K562 (cell line): ENCODE measurements around the gene TUBB1. TPM values are rescaled to one million over a fixed set of nuclear protein-coding genes. Genes with fewer than 3 reads are reported as not detected.

Source experiments
- ARNT ChIP-seq, 2 experiments: fragments of 450-650 bp; IDR thresholded peaks; 2 replicates each; pipeline ENCODE4 v1.6.1; 2016; ENCODE audit warnings: mild to moderate bottlenecking in 1 of 2
- DNMT1 ChIP-seq: fragments of 450-650 bp; IDR thresholded peaks from 2 replicates; pipeline ENCODE4 v1.6.1; 2016; ENCODE audit warnings: antibody characterized with exemption, mild to moderate bottlenecking
- ETV5 ChIP-seq: sonication (generic); formaldehyde crosslinking; IDR thresholded peaks from 2 replicates; pipeline ENCODE4 v1.4.0; 2020; ENCODE audit warnings: low read depth, mild to moderate bottlenecking, missing genetic modification reagents
- KLF1 ChIP-seq: fragments of 450-650 bp; IDR thresholded peaks from 2 replicates; pipeline ENCODE4 v1.6.1; 2016; ENCODE audit warnings: missing genetic modification characterization, missing compliant biosample characterization
- NEUROD1 ChIP-seq: fragments of 150-350 bp; IDR thresholded peaks from 2 replicates; pipeline ENCODE4 v1.6.1; 2014; ENCODE audit warnings: borderline replicate concordance, low read length, low read depth; ENCODE audit not compliant: partially characterized antibody
- POLR2G ChIP-seq: fragments of 200-400 bp; formaldehyde crosslinking; IDR thresholded peaks from 2 replicates; pipeline ENCODE4 v1.6.1; 2017; ENCODE audit warnings: low read depth, mild to moderate bottlenecking, antibody characterized with exemption, low read length, moderate library complexity
- STAT5B ChIP-seq: fragments of 250-450 bp; sonication (Bioruptor Pico); IDR thresholded peaks from 2 replicates; pipeline ENCODE4 v1.8.0; 2021; ENCODE audit warnings: mild to moderate bottlenecking, inconsistent platforms
- THRAP3 ChIP-seq: fragments of 450-650 bp; IDR thresholded peaks from 2 replicates; pipeline ENCODE4 v1.6.1; 2016; ENCODE audit warnings: mild to moderate bottlenecking, inconsistent platforms, borderline replicate concordance
- TRIM28 ChIP-seq: fragments of 450-650 bp; IDR thresholded peaks from 2 replicates; pipeline ENCODE4 v1.6.1; 2017
- polyA plus RNA-seq, 8 experiments: library from polyadenylated mRNA; depleted of rRNA in 4 of 8; stranded (reverse) in 5 of 8; unstranded in 3 of 8; fragments of >200 nt; fragmentation: Nextera tagmentation in 2 of 8; fragmentation: Illumina TruSeq in 1 of 8; extraction: Ambion mirVana in 2 of 8; extraction: Trizol in 1 of 8; gene quantifications; 2 replicates each; pipeline versions ENCODE4 v1.2.1 to v1.2.3, GENCODE V29; 2011 to 2014; ENCODE audit warnings: inconsistent platforms in 1 of 8, missing spikeins in 1 of 8
- total RNA-seq, 7 experiments: library from RNA; depleted of rRNA in 6 of 7; stranded (reverse); fragments of >200 nt in 6 of 7; fragmentation: Illumina TruSeq in 2 of 7; extraction: Trizol in 2 of 7; gene quantifications; 2 replicates each; pipeline versions ENCODE4 v1.2.1 to v1.2.3, GENCODE V29; 2011 to 2021; ENCODE audit warnings: low replicate concordance in 1 of 7
- TF ChIP-seq, protein P1 (sequence below): fragments of 450-650 bp; conservative IDR thresholded peaks from 2 replicates; pipeline ENCODE4 v1.6.1; 2016; ENCODE audit warnings: missing genetic modification characterization, low read depth, mild to moderate bottlenecking, missing compliant biosample characterization, moderate library complexity
- TF ChIP-seq, protein P2 (sequence below): fragments of 250-450 bp; sonication (Bioruptor Pico); IDR thresholded peaks from 2 replicates; pipeline ENCODE4 v1.4.0; 2020; ENCODE audit warnings: mild to moderate bottlenecking, moderate library complexity
- TF ChIP-seq, protein P3 (sequence below), 2 experiments: fragments of 250-450 bp in 1 of 2; fragments of 450-650 bp in 1 of 2; sonication (Bioruptor Pico) in 1 of 2; IDR thresholded peaks; 2 replicates each; pipeline versions ENCODE4 v1.6.1 to v1.8.0; 2016 to 2021; ENCODE audit warnings: mild to moderate bottlenecking in 2 of 2, moderate library complexity in 2 of 2, missing compliant biosample characterization in 1 of 2, missing genetic modification characterization in 1 of 2
- TF ChIP-seq, protein P4 (sequence below): fragments of 450-650 bp; IDR thresholded peaks from 2 replicates; pipeline ENCODE4 v1.6.1; 2014; ENCODE audit warnings: low read depth, mild to moderate bottlenecking, moderate library complexity, borderline replicate concordance

TUBB1 gene
- total and polyA plus RNA-seq, 9 of the 15 experiments (the other 6 are each of a cell fraction or from before 2014, with no cell fraction given): 1.5 to 3.9 (median 2.4) TPM

DNA sequence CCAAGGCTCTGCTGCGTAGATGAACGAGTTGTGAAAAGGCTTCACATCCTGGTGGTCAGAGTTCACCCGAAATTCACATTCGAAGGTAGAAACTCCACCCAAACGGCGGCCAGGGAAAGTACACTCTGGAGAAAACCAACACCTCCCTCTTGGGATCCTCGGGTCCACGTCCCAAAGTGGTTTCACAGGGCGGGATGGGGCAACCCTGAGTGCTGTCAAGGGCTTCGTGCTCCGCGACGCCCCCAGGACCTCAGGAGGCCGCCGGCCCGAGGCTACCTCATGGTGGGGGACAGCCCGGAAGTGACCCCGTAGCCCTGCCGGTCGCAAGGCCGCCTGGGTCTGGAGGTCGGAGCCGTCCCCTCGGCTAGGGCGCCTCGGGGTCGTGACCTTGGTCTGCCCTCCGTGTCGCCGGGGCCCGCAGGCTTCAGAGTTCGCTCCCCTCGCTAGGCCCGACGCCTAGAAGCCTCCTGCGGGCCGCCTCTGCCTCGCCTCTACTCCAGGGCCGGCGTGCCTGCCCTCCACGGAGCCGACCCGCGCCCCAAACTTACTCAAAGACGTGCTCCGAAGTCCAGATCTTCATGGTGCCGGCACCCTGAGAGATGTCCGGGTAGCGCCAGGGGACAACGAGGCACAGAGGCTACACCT is 23.0 kb downstream of the TUBB1 start, which contains the start of gene PRELID3B (continued):
- TF ChIP-seq, protein P1, sequence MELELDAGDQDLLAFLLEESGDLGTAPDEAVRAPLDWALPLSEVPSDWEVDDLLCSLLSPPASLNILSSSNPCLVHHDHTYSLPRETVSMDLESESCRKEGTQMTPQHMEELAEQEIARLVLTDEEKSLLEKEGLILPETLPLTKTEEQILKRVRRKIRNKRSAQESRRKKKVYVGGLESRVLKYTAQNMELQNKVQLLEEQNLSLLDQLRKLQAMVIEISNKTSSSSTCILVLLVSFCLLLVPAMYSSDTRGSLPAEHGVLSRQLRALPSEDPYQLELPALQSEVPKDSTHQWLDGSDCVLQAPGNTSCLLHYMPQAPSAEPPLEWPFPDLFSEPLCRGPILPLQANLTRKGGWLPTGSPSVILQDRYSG (tag): peak; percentile 33; the same call in 1 of the 2 replicates
- TF ChIP-seq STAT5B (CRISPR knock-in tag): no peak
- TF ChIP-seq KLF1 (tag): peak; percentile 72
- no peak for TF ChIP-seq NEUROD1
- TF ChIP-seq, protein P2, sequence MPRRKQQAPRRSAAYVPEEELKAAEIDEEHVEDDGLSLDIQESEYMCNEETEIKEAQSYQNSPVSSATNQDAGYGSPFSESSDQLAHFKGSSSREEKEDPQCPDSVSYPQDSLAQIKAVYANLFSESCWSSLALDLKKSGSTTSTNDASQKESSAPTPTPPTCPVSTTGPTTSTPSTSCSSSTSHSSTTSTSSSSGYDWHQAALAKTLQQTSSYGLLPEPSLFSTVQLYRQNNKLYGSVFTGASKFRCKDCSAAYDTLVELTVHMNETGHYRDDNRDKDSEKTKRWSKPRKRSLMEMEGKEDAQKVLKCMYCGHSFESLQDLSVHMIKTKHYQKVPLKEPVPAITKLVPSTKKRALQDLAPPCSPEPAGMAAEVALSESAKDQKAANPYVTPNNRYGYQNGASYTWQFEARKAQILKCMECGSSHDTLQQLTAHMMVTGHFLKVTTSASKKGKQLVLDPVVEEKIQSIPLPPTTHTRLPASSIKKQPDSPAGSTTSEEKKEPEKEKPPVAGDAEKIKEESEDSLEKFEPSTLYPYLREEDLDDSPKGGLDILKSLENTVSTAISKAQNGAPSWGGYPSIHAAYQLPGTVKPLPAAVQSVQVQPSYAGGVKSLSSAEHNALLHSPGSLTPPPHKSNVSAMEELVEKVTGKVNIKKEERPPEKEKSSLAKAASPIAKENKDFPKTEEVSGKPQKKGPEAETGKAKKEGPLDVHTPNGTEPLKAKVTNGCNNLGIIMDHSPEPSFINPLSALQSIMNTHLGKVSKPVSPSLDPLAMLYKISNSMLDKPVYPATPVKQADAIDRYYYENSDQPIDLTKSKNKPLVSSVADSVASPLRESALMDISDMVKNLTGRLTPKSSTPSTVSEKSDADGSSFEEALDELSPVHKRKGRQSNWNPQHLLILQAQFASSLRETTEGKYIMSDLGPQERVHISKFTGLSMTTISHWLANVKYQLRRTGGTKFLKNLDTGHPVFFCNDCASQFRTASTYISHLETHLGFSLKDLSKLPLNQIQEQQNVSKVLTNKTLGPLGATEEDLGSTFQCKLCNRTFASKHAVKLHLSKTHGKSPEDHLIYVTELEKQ (CRISPR knock-in tag): no peak
- no peak for TF ChIP-seq ARNT (IDR thresholded peaks at IDR 0.05)
- no peak for TF ChIP-seq THRAP3
- no peak for TF ChIP-seq DNMT1
- TF ChIP-seq ETV5: peak; percentile 63; the same call in 1 of the 2 replicates
- TF ChIP-seq, protein P3, sequence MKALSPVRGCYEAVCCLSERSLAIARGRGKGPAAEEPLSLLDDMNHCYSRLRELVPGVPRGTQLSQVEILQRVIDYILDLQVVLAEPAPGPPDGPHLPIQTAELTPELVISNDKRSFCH (CRISPR knock-in tag; IDR thresholded peaks at IDR 0.05): no peak
- TF ChIP-seq, protein P3 (tag; IDR thresholded peaks at IDR 0.05): peak; percentile 52; the same call in 1 of the 2 replicates
- TF ChIP-seq, protein P4, sequence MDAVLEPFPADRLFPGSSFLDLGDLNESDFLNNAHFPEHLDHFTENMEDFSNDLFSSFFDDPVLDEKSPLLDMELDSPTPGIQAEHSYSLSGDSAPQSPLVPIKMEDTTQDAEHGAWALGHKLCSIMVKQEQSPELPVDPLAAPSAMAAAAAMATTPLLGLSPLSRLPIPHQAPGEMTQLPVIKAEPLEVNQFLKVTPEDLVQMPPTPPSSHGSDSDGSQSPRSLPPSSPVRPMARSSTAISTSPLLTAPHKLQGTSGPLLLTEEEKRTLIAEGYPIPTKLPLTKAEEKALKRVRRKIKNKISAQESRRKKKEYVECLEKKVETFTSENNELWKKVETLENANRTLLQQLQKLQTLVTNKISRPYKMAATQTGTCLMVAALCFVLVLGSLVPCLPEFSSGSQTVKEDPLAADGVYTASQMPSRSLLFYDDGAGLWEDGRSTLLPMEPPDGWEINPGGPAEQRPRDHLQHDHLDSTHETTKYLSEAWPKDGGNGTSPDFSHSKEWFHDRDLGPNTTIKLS: no peak; the same call in 1 of the 2 replicates
- TF ChIP-seq POLR2G: peak; percentile 76
- peak; percentile 99 for TF ChIP-seq TRIM28
- TF ChIP-seq, all 486 proteins: peak for 100
